Activated T-helper 2 cell treated with anti-CD3 and anti-CD28 coated beads, Interferon-gamma antibody, Interleukin-2, Interleukin-4, amounts not matched to agents 10 μg/mL and 5 μg/mL and 100 μg/mL, durations not matched to agents 14 hours and 24 hours and 36 hours (primary cell): Measurements from ENCODE around the gene CCDC68. TPM values are rescaled to one million over a fixed set of nuclear protein-coding genes. Genes with fewer than 3 reads are reported as not detected.

Experiments used
- DNase-seq: peaks from one replicate; pipeline ENCODE4 v3.0.0; 2021; ENCODE audit warnings: low spot score
- H3K27ac Mint-ChIP-seq: one replicate; pipeline ENCODE4 v1.8.0; 2021; ENCODE audit warnings: mixed read lengths
- H3K27me3 Mint-ChIP-seq: one replicate; pipeline ENCODE4 v1.8.0; 2021; ENCODE audit warnings: low read depth, mixed read lengths
- H3K36me3 Mint-ChIP-seq: one replicate; pipeline ENCODE4 v1.8.0; 2021; ENCODE audit warnings: low read depth, mixed read lengths
- H3K4me1 Mint-ChIP-seq: one replicate; pipeline ENCODE4 v1.8.0; 2021; ENCODE audit warnings: low read depth, mixed read lengths
- H3K4me3 Mint-ChIP-seq: one replicate; pipeline ENCODE4 v1.8.0; 2021; ENCODE audit warnings: low read depth, mild to moderate bottlenecking, moderate library complexity, mixed read lengths
- H3K9me3 Mint-ChIP-seq: one replicate; pipeline ENCODE4 v1.8.0; 2021; ENCODE audit warnings: mixed read lengths
- intact Hi-C: fragments of 100-400 bp; cut with micrococcal nuclease; formaldehyde crosslinking; loops from one replicate; pipeline ENCODE4 v1.15.1; 2023
- total RNA-seq: library from RNA; stranded (reverse); gene quantifications from 2 replicates; pipeline ENCODE4 v1.2.3, GENCODE V29; 2022

The CCDC68 gene
- total RNA-seq, 1 donor from 2014 or later: not detected

DNA sequence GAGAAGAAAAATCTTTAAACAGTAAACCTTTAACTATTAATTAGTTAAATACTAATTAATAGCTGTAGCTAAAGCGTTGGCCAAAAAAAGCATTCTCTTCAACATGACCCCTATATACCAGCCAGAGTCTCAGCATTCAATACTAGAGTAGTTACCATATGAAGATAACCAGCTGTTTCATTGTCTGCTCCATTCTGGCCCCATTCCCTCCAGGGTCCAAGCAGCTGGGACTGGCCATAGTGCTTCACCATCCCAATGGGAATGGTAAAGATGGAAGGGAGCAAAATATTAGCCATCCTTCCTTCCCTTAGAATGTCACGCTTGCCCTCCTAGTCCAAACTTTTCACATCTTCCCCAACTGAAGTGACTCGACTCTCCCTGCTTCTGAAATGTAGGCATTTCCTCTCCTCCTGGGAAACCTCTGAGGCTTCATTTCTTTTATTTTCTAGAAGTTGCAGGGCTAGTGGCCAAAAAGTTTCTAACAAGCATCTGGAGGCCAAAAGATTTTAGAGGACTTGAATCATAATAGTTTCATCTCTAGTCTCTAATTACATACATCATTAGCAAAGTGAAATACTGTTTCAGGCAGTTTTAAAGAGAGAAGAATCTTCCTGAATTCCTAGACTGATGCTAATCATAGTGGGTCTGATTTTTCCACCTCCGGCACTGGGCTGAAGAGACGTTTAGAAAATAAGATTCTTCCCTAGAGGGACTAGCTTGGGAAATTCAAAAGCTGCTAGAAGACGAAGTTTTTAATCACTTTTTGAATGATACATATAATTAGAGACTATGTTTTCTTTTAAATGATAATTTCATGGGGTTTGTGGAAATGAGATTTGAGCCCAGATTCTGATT lies 52.7 kb downstream of the CCDC68 start:
- no peak for DNase-seq
- Mint-ChIP-seq H3K36me3 (no peaks in the 10 kb centered on the region), H3K27me3 (peaks cover 24% of the 10 kb centered on the region), H3K4me3 (no peak overlapping the region), H3K9me3 (no peaks in the 10 kb centered on the region), H3K4me1 (no peaks in the 10 kb centered on the region), H3K27ac (no peak overlapping the region)
- intact Hi-C loops: no loop called here

DNA sequence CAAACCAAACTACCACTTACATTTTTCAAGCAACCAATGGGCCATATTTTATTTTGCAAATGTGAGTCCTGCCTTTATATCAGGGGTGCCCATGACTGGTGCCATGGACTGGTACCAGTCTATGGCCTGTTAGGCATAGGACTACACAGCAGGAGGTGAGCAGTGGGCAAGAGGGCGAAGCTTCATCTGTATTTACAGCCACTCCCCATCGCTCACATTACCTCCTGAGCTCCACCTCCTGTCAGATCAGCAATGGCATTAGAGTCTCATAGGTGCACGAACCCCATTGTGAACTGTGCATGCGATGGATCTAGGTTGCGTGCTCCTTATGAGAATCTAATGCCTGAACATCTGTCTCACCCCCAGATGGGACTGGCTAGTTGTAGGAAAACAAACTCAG lies 53.6 kb downstream of the CCDC68 start:
- intact Hi-C loops: no loop called here
- Mint-ChIP-seq H3K9me3 (no peaks in the 10 kb centered on the region), H3K4me3 (no peak overlapping the region), H3K4me1 (no peaks in the 10 kb centered on the region), H3K27ac (no peak overlapping the region), H3K36me3 (no peaks in the 10 kb centered on the region), H3K27me3 (peaks cover 26% of the 10 kb centered on the region)
- no peak for DNase-seq

DNA sequence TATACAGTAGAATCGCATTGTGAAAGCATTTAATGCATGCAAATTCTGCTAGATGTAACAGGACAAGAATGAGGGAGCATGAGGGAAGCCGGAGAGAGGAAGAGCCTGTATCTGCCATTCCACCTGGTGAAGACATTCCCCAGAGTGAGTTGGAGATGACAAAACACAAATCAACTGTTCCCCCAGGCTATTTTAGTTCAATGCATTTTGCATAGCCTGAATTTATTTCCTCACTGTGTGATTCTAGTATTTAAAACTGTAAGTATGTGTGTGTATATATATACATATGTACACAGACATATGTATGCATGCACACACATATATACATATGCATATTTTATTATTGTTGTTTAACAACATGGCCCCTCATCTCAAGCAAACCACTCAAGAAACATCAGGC lies 54.7 kb downstream of the CCDC68 start:
- no peak overlapping the region for H3K27ac Mint-ChIP-seq
- peaks cover 31% of the 10 kb centered on the region for H3K27me3 Mint-ChIP-seq
- H3K9me3 Mint-ChIP-seq: no peaks in the 10 kb centered on the region
- no peak overlapping the region for H3K4me3 Mint-ChIP-seq
- no peaks in the 10 kb centered on the region for H3K4me1 Mint-ChIP-seq
- intact Hi-C loops: no loop called here
- no peak for DNase-seq
- H3K36me3 Mint-ChIP-seq: no peaks in the 10 kb centered on the region

DNA sequence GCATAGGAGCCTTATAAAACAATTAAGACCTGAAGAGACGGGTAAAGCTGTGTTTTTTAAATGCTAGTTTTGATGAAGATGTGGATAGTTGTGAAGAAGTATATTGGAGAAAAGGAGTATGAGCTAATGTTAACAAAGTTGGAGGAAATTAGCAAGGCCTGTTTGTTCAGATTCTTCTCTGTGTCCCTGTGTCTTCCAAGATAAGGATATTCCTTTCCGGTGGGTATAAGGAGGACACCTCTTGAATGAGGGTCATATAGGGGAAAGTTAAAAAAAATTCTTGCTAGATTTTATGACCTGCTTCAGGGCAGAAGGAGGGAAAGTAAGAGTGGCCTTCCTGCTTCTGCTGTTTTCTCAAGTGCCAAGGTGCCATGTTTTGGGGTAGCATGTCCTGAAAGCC lies 59.0 kb downstream of the CCDC68 start:
- peaks cover 21% of the 10 kb centered on the region for H3K27me3 Mint-ChIP-seq
- no peak overlapping the region for H3K27ac Mint-ChIP-seq
- intact Hi-C loops: no loop called here
- DNase-seq: no peak
- H3K4me1 Mint-ChIP-seq: no peaks in the 10 kb centered on the region
- H3K36me3 Mint-ChIP-seq: no peaks in the 10 kb centered on the region
- H3K9me3 Mint-ChIP-seq: no peaks in the 10 kb centered on the region
- H3K4me3 Mint-ChIP-seq: no peak overlapping the region

DNA sequence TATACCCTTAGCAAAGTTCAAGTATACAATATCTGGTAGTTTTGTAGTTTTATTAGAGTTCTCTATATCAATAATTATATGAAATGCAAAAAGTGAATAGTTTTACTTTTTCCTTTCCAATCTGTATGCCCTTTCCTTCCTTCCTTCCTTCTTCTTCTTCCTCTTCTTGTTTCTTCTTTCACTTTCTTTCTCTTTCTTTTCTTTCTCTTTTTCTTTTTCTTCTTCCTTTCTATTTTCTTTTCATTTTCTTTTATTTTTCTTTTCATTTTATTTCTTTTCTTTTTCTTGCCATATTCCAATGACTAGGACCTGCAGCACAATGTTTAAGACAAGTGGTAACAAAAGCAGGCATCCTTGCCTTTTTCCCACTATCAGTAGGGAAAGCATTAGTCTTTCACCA lies 59.8 kb downstream of the CCDC68 start:
- peaks cover 21% of the 10 kb centered on the region for H3K27me3 Mint-ChIP-seq
- no peak for DNase-seq
- no peaks in the 10 kb centered on the region for H3K9me3 Mint-ChIP-seq
- intact Hi-C loops: no loop called here
- no peak overlapping the region for H3K4me3 Mint-ChIP-seq
- no peaks in the 10 kb centered on the region for H3K36me3 Mint-ChIP-seq
- H3K27ac Mint-ChIP-seq: no peak overlapping the region
- no peaks in the 10 kb centered on the region for H3K4me1 Mint-ChIP-seq

DNA sequence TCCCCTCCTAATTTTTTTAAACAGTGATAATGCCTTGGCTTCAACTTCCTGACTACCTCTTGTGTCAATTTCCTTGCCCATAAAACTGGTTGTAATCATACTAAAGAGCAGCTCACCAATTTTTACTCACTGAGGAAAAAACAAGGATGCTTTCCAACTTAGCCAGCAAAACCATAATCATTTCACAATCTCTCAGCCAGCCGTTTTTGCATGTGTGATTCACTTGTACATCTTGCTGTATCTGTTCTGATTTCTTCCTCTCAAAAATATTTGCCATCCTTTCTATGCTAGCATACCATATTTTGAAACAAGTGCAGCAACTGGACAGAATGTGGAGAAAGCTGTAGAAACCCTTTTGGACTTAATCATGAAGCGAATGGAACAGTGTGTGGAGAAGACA lies 70.3 kb downstream of the CCDC68 start:
- Mint-ChIP-seq H3K9me3 (no peaks in the 10 kb centered on the region), H3K27me3 (peaks cover 8% of the 10 kb centered on the region), H3K36me3 (peaks cover 3% of the 10 kb centered on the region), H3K4me3 (no peak overlapping the region), H3K27ac (no peak overlapping the region), H3K4me1 (no peaks in the 10 kb centered on the region)
- DNase-seq: no peak
- intact Hi-C loops: no loop called here

DNA sequence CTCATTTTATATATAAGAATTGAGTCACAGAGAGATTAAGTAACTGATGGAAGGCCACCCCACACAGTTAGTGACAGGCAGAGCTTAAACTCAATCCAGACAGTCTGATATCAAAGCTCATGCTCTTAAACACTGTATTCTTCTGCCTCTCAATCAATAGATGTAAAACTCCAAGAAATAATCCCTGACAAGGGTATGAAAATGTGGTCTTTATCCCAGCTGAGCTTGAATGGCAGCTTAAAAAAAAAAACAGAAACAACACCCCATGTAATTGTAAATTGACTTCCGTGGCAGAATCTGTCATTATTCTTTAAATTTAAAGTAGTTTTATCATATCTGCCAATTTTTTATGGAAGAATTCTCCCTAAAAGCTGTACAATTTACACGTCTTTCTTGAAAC lies 70.9 kb downstream of the CCDC68 start:
- no peak overlapping the region for H3K27ac Mint-ChIP-seq
- no peak for DNase-seq
- peaks cover 7% of the 10 kb centered on the region for H3K27me3 Mint-ChIP-seq
- no peak overlapping the region for H3K4me3 Mint-ChIP-seq
- H3K36me3 Mint-ChIP-seq: peaks cover 3% of the 10 kb centered on the region
- intact Hi-C loops: no loop called here
- H3K4me1 Mint-ChIP-seq: no peaks in the 10 kb centered on the region
- H3K9me3 Mint-ChIP-seq: no peaks in the 10 kb centered on the region

DNA sequence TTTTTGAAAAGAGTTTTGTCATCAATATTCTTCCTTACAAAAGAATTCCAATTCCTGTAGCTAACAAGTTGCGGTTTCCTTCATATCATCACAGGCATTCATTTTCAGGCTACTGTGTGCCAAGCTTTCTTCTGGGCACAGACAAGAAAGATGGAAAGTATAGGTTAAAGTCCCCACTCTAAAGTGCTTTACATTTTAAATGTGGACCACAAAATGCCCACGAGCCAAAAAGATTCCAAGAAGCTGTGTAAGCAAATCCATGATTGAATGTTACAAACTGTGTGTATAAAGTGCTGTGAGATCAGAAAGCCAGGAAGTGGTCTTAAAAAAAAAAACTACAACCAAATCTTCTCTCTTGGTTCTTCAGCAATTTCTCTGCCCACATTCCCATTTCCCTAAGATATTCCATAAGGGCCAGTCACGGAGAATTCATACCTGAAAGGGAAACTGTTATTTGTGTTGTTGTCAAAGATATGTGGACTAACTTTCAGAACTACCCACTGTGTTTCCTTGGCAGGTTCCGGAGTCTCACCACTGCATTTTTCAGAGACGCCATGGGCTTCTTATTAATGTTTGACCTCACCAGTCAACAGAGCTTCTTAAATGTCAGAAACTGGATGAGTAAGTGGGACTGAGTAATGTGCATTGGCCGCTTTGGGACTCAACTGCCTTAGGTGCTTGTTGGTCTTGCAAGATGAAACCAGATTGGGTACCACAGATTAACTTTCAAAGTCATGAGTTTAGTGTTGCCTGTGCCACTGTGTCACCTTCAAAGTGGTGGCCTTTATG lies 75.3 kb downstream of the CCDC68 start:
- no peak overlapping the region for H3K27ac Mint-ChIP-seq
- DNase-seq: no peak
- H3K9me3 Mint-ChIP-seq: no peaks in the 10 kb centered on the region
- intact Hi-C loops: no loop called here
- no peaks in the 10 kb centered on the region for H3K4me1 Mint-ChIP-seq
- no peak overlapping the region for H3K4me3 Mint-ChIP-seq
- peaks cover 4% of the 10 kb centered on the region for H3K36me3 Mint-ChIP-seq
- H3K27me3 Mint-ChIP-seq: peaks cover 5% of the 10 kb centered on the region

DNA sequence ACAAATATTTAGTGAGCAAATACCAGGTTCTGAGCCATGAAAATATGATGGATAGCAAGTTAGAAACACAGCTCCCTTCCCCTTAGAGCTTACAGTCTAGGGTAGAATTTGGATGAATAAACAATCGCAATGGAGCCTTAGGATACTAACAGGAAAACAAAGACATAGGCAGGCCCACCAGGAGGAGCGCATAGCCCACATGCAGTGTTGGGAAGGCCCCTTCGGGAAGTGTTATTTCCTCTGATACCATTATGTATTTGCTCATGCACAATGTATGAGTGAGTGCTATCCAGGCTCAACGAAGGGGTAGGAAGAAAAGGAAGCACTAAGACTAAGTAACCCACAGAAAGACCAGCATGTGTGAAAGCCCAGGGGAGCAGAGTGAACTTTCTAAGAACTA lies 76.9 kb downstream of the CCDC68 start:
- H3K4me1 Mint-ChIP-seq: no peaks in the 10 kb centered on the region
- H3K36me3 Mint-ChIP-seq: peaks cover 3% of the 10 kb centered on the region
- intact Hi-C loops: no loop called here
- peaks cover 3% of the 10 kb centered on the region for H3K27me3 Mint-ChIP-seq
- H3K4me3 Mint-ChIP-seq: no peak overlapping the region
- DNase-seq: no peak
- H3K9me3 Mint-ChIP-seq: no peaks in the 10 kb centered on the region
- H3K27ac Mint-ChIP-seq: no peak overlapping the region

DNA sequence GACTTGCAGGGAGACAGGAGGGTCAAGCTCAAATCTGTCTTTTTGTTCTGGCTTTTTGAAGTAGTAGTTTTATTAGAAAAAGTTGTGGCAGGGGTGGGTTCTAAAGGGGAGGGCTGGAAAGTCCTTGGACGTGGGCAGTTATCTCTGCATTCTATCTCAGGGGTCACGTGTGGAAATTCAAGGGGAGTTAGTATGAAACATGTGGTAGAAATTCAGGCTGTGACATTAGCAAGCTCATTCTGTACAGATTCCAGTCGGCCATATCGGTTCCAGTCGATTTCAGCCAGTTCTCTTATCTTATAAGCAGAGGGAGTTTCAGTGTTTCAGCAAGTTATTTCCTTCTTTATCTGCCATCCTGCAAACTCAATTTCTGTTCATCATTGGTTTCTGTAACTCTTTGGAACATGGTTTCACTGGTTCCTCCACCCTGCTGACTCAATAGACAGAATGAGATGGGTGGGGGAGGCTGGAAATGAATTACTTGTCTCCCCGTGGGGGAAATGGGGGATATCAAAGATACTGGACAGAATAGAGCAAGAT lies 78.0 kb downstream of the CCDC68 start:
- Mint-ChIP-seq H3K9me3 (no peaks in the 10 kb centered on the region), H3K36me3 (peaks cover 3% of the 10 kb centered on the region), H3K4me3 (no peak overlapping the region), H3K27ac (no peak overlapping the region), H3K27me3 (peaks cover 3% of the 10 kb centered on the region), H3K4me1 (no peaks in the 10 kb centered on the region)
- no peak for DNase-seq
- intact Hi-C loops: no loop called here

DNA sequence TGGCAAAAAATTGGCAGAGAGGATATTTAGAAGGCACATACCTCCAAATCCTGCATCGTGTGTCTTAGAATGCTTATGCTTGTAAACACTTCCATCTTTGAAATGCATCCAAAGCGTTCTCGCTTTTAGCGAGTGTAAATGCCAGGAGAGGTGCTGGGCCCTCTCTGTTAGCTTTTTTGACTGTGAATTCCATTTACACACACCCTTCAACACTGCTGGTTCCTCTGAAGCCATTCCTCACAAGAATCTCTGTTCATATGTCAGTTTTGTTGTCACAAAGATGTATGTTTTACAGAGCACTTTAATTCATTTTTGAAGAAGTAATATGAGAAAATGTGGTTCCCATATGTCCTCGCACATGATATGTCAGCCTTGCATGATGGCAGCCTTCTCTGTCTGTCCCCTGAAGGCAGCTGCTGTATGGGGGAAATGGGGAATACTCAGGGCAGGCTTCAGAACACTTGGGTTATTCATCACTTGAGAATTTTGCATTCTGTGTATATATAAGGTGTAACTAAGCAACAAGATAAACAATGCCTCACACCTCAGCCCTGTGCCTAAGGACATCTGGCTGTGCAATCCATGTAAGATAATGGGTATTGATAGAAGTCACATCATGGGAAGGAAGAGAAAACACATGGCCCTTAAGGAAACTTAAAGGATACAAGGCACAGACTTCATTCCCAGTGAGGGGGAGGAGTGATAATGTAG lies 78.7 kb downstream of the CCDC68 start:
- Mint-ChIP-seq H3K36me3 (peaks cover 3% of the 10 kb centered on the region), H3K4me1 (no peaks in the 10 kb centered on the region), H3K27me3 (peaks cover 5% of the 10 kb centered on the region), H3K9me3 (no peaks in the 10 kb centered on the region), H3K27ac (no peak overlapping the region), H3K4me3 (no peak overlapping the region)
- no peak for DNase-seq
- intact Hi-C loops: no loop called here

DNA sequence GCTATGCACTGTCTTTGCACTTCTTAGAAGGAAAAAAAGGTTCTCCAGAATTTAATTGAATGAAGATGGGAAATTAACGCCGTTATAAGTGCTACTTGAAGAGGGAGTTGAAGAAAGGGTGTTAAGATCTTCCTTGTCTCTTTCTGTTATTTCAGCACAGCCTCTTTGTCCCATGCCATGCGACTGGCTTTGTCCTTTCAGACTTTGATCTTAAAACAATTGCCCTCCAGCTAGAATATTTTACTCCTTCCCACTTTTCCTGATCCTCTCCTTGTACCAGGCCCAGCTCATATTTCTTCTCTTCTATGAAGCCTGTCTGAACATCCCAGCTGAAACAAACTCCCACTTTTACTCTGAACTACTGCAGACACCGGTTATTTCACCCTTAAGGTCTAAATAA lies 79.6 kb downstream of the CCDC68 start:
- Mint-ChIP-seq H3K4me1 (no peaks in the 10 kb centered on the region), H3K9me3 (no peaks in the 10 kb centered on the region), H3K27me3 (peaks cover 8% of the 10 kb centered on the region), H3K36me3 (peaks cover 3% of the 10 kb centered on the region), H3K4me3 (no peak overlapping the region), H3K27ac (no peak overlapping the region)
- no peak for DNase-seq
- intact Hi-C loops: no loop called here
